ENCODE results near the gene ABCF2.

ABCF2 gene

GRCh38 chr7:151250181-151251132, 23.5 kb upstream of the ABCF2 start:
- in situ Hi-C loops (cut with MboI; ENCODE audit: low sequenced_read_pairs, unreplicated experiment) = no loop called here
- TF ChIP-seq CTCF (IDR thresholded peaks at IDR 0.05; ENCODE audit: borderline replicate concordance, control extremely low read depth, extremely low read depth, insufficient read depth, missing control alignments) = no peak
- no peak for DNase-seq (ENCODE audit: low spot score)

- in situ Hi-C loops (cut with MboI; ENCODE audit: low sequenced_read_pairs, unreplicated experiment) = no loop called here
- DNase-seq (ENCODE audit: low spot score) = no peak
- no peak for TF ChIP-seq CTCF (IDR thresholded peaks at IDR 0.05; ENCODE audit: borderline replicate concordance, control extremely low read depth, extremely low read depth, insufficient read depth, missing control alignments)
These were observed 22.7 kb upstream of the ABCF2 start for GRCh38 chr7:151249732-151250072.

GRCh38 chr7:151249034-151249731, 22.2 kb upstream of the ABCF2 start:
- TF ChIP-seq CTCF (IDR thresholded peaks at IDR 0.05; ENCODE audit: borderline replicate concordance, control extremely low read depth, extremely low read depth, insufficient read depth, missing control alignments) = no peak
- DNase-seq (ENCODE audit: low spot score) = no peak
- in situ Hi-C loops (cut with MboI; ENCODE audit: low sequenced_read_pairs, unreplicated experiment) = no loop called here

- TF ChIP-seq CTCF (IDR thresholded peaks at IDR 0.05; ENCODE audit: borderline replicate concordance, control extremely low read depth, extremely low read depth, insufficient read depth, missing control alignments) = no peak
- no peak for DNase-seq (ENCODE audit: low spot score)
- in situ Hi-C loops (cut with MboI; ENCODE audit: low sequenced_read_pairs, unreplicated experiment) = no loop called here
These were observed 21.5 kb upstream of the ABCF2 start, which contains the start of gene SMARCD3 for GRCh38 chr7:151248346-151249033. Gene SMARCD3 (minus strand): TSS chr7:151248694. CDS start chr7:151248562, 132 bp downstream.

- no peak for TF ChIP-seq CTCF (IDR thresholded peaks at IDR 0.05; ENCODE audit: borderline replicate concordance, control extremely low read depth, extremely low read depth, insufficient read depth, missing control alignments)
- DNase-seq (ENCODE audit: low spot score) = no peak
- in situ Hi-C loops (cut with MboI; ENCODE audit: low sequenced_read_pairs, unreplicated experiment) = no loop called here
These were observed 20.8 kb upstream of the ABCF2 start for GRCh38 chr7:151247611-151248345.
